ENCODE results near the gene PPFIBP1. TPM values are rescaled to one million over a fixed set of nuclear protein-coding genes. Genes with fewer than 3 reads are reported as not detected.

PPFIBP1 gene
- total and polyA plus RNA-seq, 2 of the 8 experiments (the other 6 are each of a cell fraction or from before 2014, with no cell fraction given), result 7.7 to 31.3 TPM

- no peak for TF ChIP-seq HDAC2 (IDR thresholded peaks at IDR 0.05; ENCODE audit: borderline replicate concordance in 1 of 2, low read depth in 2 of 2, low read length in 2 of 2)
These were observed 173.0 kb downstream of the PPFIBP1 start (continued) for GRCh38 chr12:27696864-27697564.

Data from H1 (cell line).